Spleen (tissue), 11 donors: ENCODE data around the gene ARHGEF39. TPM values are rescaled to one million over a fixed set of nuclear protein-coding genes. Genes with fewer than 3 reads are reported as not detected.

ENCODE experiments used
- DNase-seq: peaks from one replicate; pipeline ENCODE4 v3.0.0-alpha.2; 2020
- H3K27ac ChIP-seq, 8 donors: fragments of 200-600 bp; sonication (generic) in 7 of 8; 1 replicate in 4 of 8; 2 replicates in 4 of 8; pipeline versions ENCODE4 v1.5.0 to v1.8.0; 2016 to 2021; ENCODE audit warnings: inconsistent platforms in 4 of 8, mild to moderate bottlenecking in 4 of 8, moderate library complexity in 1 of 8
- H3K27me3 ChIP-seq, 7 donors: fragments of 200-600 bp; sonication (generic) in 6 of 7; replicated peaks in 1 of 7; 1 replicate in 4 of 7; 2 replicates in 3 of 7; pipeline versions ENCODE4 v1.5.0 to v1.8.0; 2016 to 2021; ENCODE audit warnings: inconsistent platforms in 3 of 7, mild to moderate bottlenecking in 1 of 7
- H3K36me3 ChIP-seq, 6 donors: fragments of 200-600 bp; sonication (generic) in 5 of 6; 1 replicate in 4 of 6; 2 replicates in 2 of 6; pipeline versions ENCODE4 v1.5.0 to v1.8.0; 2016 to 2021; ENCODE audit warnings: inconsistent platforms in 2 of 6
- H3K4me1 ChIP-seq, 6 donors: fragments of 200-600 bp; sonication (generic) in 5 of 6; 1 replicate in 3 of 6; 2 replicates in 3 of 6; pipeline versions ENCODE4 v1.5.0 to v1.8.0; 2016 to 2021; ENCODE audit warnings: inconsistent platforms in 3 of 6
- H3K4me3 ChIP-seq, 8 donors: fragments of 200-600 bp; sonication (generic) in 7 of 8; 1 replicate in 4 of 8; 2 replicates in 4 of 8; pipeline versions ENCODE4 v1.5.0 to v1.8.0; 2016 to 2021; ENCODE audit warnings: inconsistent platforms in 4 of 8, mild to moderate bottlenecking in 4 of 8, moderate library complexity in 2 of 8
- H3K9me3 ChIP-seq, 8 donors: fragments of 200-600 bp; sonication (generic) in 7 of 8; 1 replicate in 4 of 8; 2 replicates in 4 of 8; pipeline versions ENCODE4 v1.5.0 to v1.8.0; 2016 to 2021; ENCODE audit warnings: inconsistent platforms in 4 of 8
- POLR2A ChIP-seq, 3 donors: fragments of 450-650 bp; IDR thresholded peaks; one replicate each; pipeline ENCODE4 v1.5.1; 2017; ENCODE audit warnings: antibody characterized with exemption in 3 of 3, mild to moderate bottlenecking in 1 of 3
- POLR2AphosphoS5 ChIP-seq, 3 donors: sonication (generic); formaldehyde crosslinking; IDR thresholded peaks; one replicate each; pipeline ENCODE4 v1.5.1; 2017; ENCODE audit warnings: antibody characterized with exemption in 3 of 3
- WGBS, 5 donors: extraction: QIAGEN DNeasy Blood & Tissue Kit in 3 of 5; methylation state at CpG; one replicate each; pipeline versions ENCODE4 v1.1.5 to v1.1.7; 2013 to 2018; 5-methylcytosine and 5-hydroxymethylcytosine counted together
- intact Hi-C: fragments of 100-400 bp; cut with DNase I; formaldehyde crosslinking; loops from one replicate; pipeline ENCODE4 v1.15.0; 2023; ENCODE audit warnings: low total_unique reads
- polyA plus RNA-seq, 3 donors: library from polyadenylated mRNA; stranded (reverse); fragments of 200-250 nt; gene quantifications; one replicate each; pipeline ENCODE4 v1.2.1, GENCODE V29; 2013
- total RNA-seq, 7 donors: library from RNA; depleted of rRNA in 3 of 7; stranded (reverse); fragments of >200 nt in 3 of 7; fragmentation: NEBNext Ultra II Directional in 4 of 7; extraction: Animal tissue kit (Norgen Biotek cat#: 25700) in 4 of 7; gene quantifications; one replicate each; pipeline versions ENCODE4 v1.1.0 to v1.2.1, GENCODE V29; 2016 to 2021
- TF ChIP-seq, protein P1 (sequence below), 11 experiments: fragments of 200-600 bp in 7 of 11; fragments of 450-650 bp in 4 of 11; sonication (generic) in 4 of 11; IDR thresholded peaks in 8 of 11; conservative IDR thresholded peaks in 3 of 11; 1 replicate in 7 of 11; 2 replicates in 4 of 11; pipeline versions ENCODE4 v1.4.0 to v1.8.0; 2016 to 2021; ENCODE audit warnings: antibody characterized with exemption in 11 of 11, inconsistent platforms in 4 of 11, mild to moderate bottlenecking in 1 of 11
- donor health status: healthy with polysubstance abuse.
- donor health status: DM: no; HTN: no; CAD: no; lungs with moderate emphysema.
- donor health status: DM: no; HTN: no; CAD: no.
- donor health status: Bipolar disorder and iron deficiency.
- donor health status: healthy.
- donor health status: DM: no; HTN: no; CAD: no.
- donor health status: DM: yes; HTN: yes; CAD: no.

ARHGEF39 gene
- total and polyA plus RNA-seq, 10 donors = 0.89 to 2.9 (median 1.3) TPM

DNA sequence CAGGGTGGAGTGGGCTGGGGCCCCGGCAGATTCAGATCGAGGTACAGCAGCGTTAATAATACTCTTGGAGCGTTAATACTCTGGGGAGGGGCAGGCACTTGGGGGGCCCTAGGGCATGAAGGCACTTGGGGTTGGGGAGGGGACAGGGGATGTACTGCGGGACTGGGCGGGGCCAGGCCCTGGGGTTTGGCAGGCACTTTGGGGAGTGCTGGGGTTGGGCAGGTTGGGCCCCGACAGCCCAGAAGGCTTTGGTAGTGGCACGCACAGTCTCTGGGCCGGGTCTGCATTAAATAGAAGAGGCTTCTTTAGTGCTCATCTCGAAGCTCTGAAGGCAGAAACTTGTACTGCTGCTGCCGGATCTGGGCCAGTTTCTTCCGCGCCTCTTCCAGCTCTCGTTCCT lies 32.5 kb upstream of the ARHGEF39 start:
- no peaks in the 10 kb centered on the region for H3K9me3 ChIP-seq
- TF ChIP-seq POLR2A (IDR thresholded peaks at IDR 0.05) (no peak), POLR2AphosphoS5 (IDR thresholded peaks at IDR 0.05) (no peak)
- TF ChIP-seq, protein P1, sequence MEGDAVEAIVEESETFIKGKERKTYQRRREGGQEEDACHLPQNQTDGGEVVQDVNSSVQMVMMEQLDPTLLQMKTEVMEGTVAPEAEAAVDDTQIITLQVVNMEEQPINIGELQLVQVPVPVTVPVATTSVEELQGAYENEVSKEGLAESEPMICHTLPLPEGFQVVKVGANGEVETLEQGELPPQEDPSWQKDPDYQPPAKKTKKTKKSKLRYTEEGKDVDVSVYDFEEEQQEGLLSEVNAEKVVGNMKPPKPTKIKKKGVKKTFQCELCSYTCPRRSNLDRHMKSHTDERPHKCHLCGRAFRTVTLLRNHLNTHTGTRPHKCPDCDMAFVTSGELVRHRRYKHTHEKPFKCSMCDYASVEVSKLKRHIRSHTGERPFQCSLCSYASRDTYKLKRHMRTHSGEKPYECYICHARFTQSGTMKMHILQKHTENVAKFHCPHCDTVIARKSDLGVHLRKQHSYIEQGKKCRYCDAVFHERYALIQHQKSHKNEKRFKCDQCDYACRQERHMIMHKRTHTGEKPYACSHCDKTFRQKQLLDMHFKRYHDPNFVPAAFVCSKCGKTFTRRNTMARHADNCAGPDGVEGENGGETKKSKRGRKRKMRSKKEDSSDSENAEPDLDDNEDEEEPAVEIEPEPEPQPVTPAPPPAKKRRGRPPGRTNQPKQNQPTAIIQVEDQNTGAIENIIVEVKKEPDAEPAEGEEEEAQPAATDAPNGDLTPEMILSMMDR (IDR thresholded peaks at IDR 0.05 in 8 of 11, conservative IDR thresholded peaks at IDR 0.05 in 3 of 11) = no peak
- no peak overlapping the region for H3K4me3 ChIP-seq
- peaks cover 4 to 57% (median 17%) of the 10 kb centered on the region in 6 donors for H3K4me1 ChIP-seq
- peak; percentile 74 for DNase-seq
- peaks cover 10 to 73% (median 68%) of the 10 kb centered on the region in 6 donors for H3K36me3 ChIP-seq
- peak overlapping the region in 5 of 8 donors; percentile 28 to 75 (median 64) for H3K27ac ChIP-seq
- intact Hi-C loops = no loop called here
- no peaks in the 10 kb centered on the region for H3K27me3 ChIP-seq
- WGBS, 5 donors = 82 to 92% (median 88%) methylated on average over 13 to 14 of the region's 14 CpGs

DNA sequence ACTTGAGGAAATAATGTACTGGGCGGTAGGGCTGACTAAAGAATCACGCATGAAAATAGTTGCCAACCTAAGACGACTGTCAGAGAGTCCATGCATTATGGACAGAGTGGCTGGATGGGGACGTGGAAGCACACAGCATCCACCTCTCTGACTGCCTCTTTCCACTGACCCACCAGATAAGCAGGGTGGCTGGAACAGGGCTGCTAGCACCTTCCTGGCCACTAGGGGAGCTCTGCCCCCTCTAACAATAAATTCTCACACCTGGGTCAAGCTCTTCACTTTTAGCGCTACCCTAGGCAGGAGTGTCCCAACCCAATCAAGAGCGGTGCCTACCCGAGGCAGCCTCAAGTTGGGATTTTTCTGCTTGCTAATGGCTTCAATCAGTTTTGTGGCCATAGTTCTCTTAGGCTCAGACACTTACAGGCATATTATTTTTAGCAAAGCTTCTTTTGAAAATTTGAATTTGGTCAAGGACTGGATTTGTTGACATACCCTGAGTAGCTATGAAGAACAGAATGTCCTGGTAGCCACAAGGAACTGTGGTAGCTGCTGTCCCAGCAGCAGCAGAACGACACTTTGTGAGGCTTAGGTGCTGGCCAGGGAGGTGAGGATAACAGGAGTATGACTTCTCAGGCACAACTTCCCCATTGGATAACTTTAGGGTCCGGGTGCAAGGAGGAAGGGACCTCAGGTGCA lies 31.7 kb upstream of the ARHGEF39 start:
- TF ChIP-seq, protein P1 (IDR thresholded peaks at IDR 0.05 in 8 of 11, conservative IDR thresholded peaks at IDR 0.05 in 3 of 11) = peak; percentile 63 to 95 (median 90)
- TF ChIP-seq POLR2A (IDR thresholded peaks at IDR 0.05) (no peak), POLR2AphosphoS5 (IDR thresholded peaks at IDR 0.05) (peak in 2 of 3 donors; percentile 50 to 78)
- DNase-seq = peak; percentile 84
- Histone ChIP-seq H3K4me3 (no peak overlapping the region), H3K9me3 (no peaks in the 10 kb centered on the region), H3K27ac (peak overlapping the region in 6 of 8 donors; percentile 2 to 75 (median 54)), H3K4me1 (peaks cover 4 to 60% (median 19%) of the 10 kb centered on the region in 6 donors), H3K27me3 (no peaks in the 10 kb centered on the region), H3K36me3 (peaks cover 5 to 65% (median 60%) of the 10 kb centered on the region in 6 donors)
- intact Hi-C loops = no loop called here
- WGBS, 5 donors = 44 to 51% (median 45%) methylated on average over 9 of the region's 9 CpGs

DNA sequence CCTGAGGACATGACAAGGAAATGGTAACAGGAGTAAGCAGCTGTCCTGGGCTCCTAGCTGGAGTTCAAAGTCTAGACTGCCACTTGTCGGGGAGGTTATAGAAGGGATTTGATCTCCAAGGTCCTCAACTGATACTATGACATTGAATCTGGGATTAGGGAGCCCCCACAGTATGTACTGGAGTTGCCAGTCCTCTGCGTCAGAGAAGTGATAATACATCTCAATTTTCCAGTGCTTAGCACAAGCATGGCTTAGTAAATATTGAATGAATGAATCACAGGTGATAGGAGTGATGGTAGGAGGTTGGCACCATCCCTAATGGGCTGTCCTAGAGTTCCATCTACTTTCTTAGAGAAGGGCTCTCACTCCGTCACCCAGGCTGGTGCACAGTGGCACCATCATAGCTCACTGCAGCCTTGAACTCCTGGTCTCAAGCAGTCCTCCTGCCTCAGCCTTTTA lies 31.0 kb upstream of the ARHGEF39 start:
- WGBS, 5 donors = 94 to 96% (median 95%) methylated on average over 2 to 3 of the region's 3 CpGs

DNA sequence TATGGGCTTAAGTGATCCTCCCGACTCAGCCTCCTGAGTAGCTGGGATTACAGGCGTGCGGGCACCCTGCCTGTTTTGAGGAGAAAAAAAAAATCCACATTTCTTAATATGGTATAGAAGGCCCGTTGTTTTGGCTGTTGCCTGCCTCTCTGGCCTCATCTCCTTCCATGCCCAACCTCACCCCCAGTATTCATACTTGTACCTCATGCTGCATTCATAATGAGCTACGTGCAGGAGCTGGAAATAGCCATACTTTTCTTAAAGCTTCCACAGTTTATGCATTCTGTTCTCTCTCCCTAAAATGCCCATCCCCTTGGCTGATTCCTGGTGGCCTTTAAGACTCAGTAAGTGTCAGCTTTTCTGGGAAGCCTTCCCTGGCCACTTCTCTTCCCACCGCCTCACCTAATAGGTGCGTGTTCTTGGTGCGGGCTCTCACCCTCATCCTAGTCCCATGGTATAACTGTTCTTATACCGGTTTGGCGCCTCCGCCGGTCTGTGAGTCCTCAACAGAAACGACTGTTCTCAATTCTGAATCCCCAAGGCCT lies 26.8 kb upstream of the ARHGEF39 start:
- Histone ChIP-seq H3K9me3 (no peaks in the 10 kb centered on the region), H3K27me3 (peaks cover 0 to 7% (median 0%) of the 10 kb centered on the region in 7 donors), H3K4me3 (peak overlapping the region in 1 of 8 donors; percentile 71), H3K36me3 (peaks cover 0 to 16% (median 12%) of the 10 kb centered on the region in 6 donors), H3K4me1 (peaks cover 2 to 65% (median 29%) of the 10 kb centered on the region in 6 donors), H3K27ac (peak overlapping the region in 7 of 8 donors; percentile 84 to 90 (median 86))
- DNase-seq = no peak
- 83 to 89% (median 87%) methylated on average over 13 of the region's 13 CpGs for WGBS, 5 donors
- TF ChIP-seq POLR2A (IDR thresholded peaks at IDR 0.05) = no peak
- TF ChIP-seq, protein P1 (IDR thresholded peaks at IDR 0.05 in 8 of 11, conservative IDR thresholded peaks at IDR 0.05 in 3 of 11) = no peak
- no peak for TF ChIP-seq POLR2AphosphoS5 (IDR thresholded peaks at IDR 0.05)
- intact Hi-C loops = no loop called here

More for the DNA sequence above, 31.0 kb upstream of the ARHGEF39 start:
- DNase-seq = peak; percentile 15
- Histone ChIP-seq H3K27me3 (no peaks in the 10 kb centered on the region), H3K36me3 (peaks cover 3 to 58% (median 53%) of the 10 kb centered on the region in 6 donors), H3K4me3 (no peak overlapping the region), H3K4me1 (peaks cover 4 to 67% (median 26%) of the 10 kb centered on the region in 6 donors), H3K9me3 (no peaks in the 10 kb centered on the region), H3K27ac (peak overlapping the region in 4 of 8 donors; percentile 44 to 75 (median 66))
- intact Hi-C loops = no loop called here
- no peak for TF ChIP-seq POLR2A (IDR thresholded peaks at IDR 0.05)
